ENCODE measurements around the gene PRMT2.

- TF ChIP-seq CTCF (IDR thresholded peaks at IDR 0.05; ENCODE audit: low read depth, low read length), result no peak
- no peak for TF ChIP-seq POLR2A (IDR thresholded peaks at IDR 0.05; ENCODE audit: extremely low read depth, insufficient read length)
- no peak for TF ChIP-seq MYC (IDR thresholded peaks at IDR 0.05; ENCODE audit: low read depth, low read length)
- TF ChIP-seq MAX (IDR thresholded peaks at IDR 0.05; ENCODE audit: low read depth, low read length), result no peak
These were observed 28.3 kb downstream of the PRMT2 start for GRCh38 chr21:46663754-46664153.

Data from NB4 (cell line).